ENCODE data around the gene C5orf15.

C5orf15 gene

GRCh38 chr5:133927300-133928180, 40.9 kb downstream of the C5orf15 start:
- TF ChIP-seq POLR2AphosphoS5 (IDR thresholded peaks at IDR 0.05; ENCODE audit: borderline replicate concordance, low read depth, low read length) (no peak), EZH2 (IDR thresholded peaks at IDR 0.05) (no peak), FOXP2 (optimal IDR thresholded peaks at IDR 0.05; ENCODE audit: control extremely low read depth, extremely low read length, insufficient read depth) (no peak)
- Histone ChIP-seq H3K27ac (no peak overlapping the region; the same call in 1 of the 2 replicates), H3K9ac (ENCODE audit: insufficient read length) (no peak overlapping the region), H3K36me3 (ENCODE audit: insufficient read depth, low read length) (no peaks in the 10 kb centered on the region), H3K4me3 (peak overlapping the region; percentile 31; the same call in 1 of the 2 replicates), H3K9me3 (ENCODE audit: low read depth, low read length) (no peaks in the 10 kb centered on the region)
- no peak for DNase-seq (ENCODE audit: low read depth, low spot score)

- Histone ChIP-seq H3K27ac (no peak overlapping the region; the same call in 1 of the 2 replicates), H3K9me3 (ENCODE audit: low read depth, low read length) (no peaks in the 10 kb centered on the region), H3K36me3 (ENCODE audit: insufficient read depth, low read length) (no peaks in the 10 kb centered on the region), H3K9ac (ENCODE audit: insufficient read length) (no peak overlapping the region), H3K4me3 (peak overlapping the region; percentile 31; the same call in 1 of the 2 replicates)
- TF ChIP-seq EZH2 (IDR thresholded peaks at IDR 0.05) (no peak), FOXP2 (optimal IDR thresholded peaks at IDR 0.05; ENCODE audit: control extremely low read depth, extremely low read length, insufficient read depth) (no peak), POLR2AphosphoS5 (IDR thresholded peaks at IDR 0.05; ENCODE audit: borderline replicate concordance, low read depth, low read length) (no peak)
- DNase-seq (ENCODE audit: low read depth, low spot score), result no peak
These were observed 41.7 kb downstream of the C5orf15 start for GRCh38 chr5:133926489-133927299.

- TF ChIP-seq POLR2AphosphoS5 (IDR thresholded peaks at IDR 0.05; ENCODE audit: borderline replicate concordance, low read depth, low read length), result no peak
- no peak for TF ChIP-seq EZH2 (IDR thresholded peaks at IDR 0.05)
- TF ChIP-seq FOXP2 (optimal IDR thresholded peaks at IDR 0.05; ENCODE audit: control extremely low read depth, extremely low read length, insufficient read depth), result no peak
- no peak overlapping the region for H3K27ac ChIP-seq
- H3K4me3 ChIP-seq, result no peak overlapping the region
- H3K9me3 ChIP-seq (ENCODE audit: low read depth, low read length), result no peaks in the 10 kb centered on the region
- H3K9ac ChIP-seq (ENCODE audit: insufficient read length), result no peak overlapping the region
- no peak for DNase-seq (ENCODE audit: low read depth, low spot score)
- no peaks in the 10 kb centered on the region for H3K36me3 ChIP-seq (ENCODE audit: insufficient read depth, low read length)
These were observed 42.4 kb downstream of the C5orf15 start for GRCh38 chr5:133925866-133926488.

- no peak overlapping the region for H3K9ac ChIP-seq (ENCODE audit: insufficient read length)
- TF ChIP-seq POLR2AphosphoS5 (IDR thresholded peaks at IDR 0.05; ENCODE audit: borderline replicate concordance, low read depth, low read length), result no peak
- no peak for DNase-seq (ENCODE audit: low read depth, low spot score)
- H3K4me3 ChIP-seq, result no peak overlapping the region
- no peaks in the 10 kb centered on the region for H3K9me3 ChIP-seq (ENCODE audit: low read depth, low read length)
- no peaks in the 10 kb centered on the region for H3K36me3 ChIP-seq (ENCODE audit: insufficient read depth, low read length)
- no peak overlapping the region for H3K27ac ChIP-seq
These were observed 43.2 kb downstream of the C5orf15 start for GRCh38 chr5:133925269-133925668.

DNA sequence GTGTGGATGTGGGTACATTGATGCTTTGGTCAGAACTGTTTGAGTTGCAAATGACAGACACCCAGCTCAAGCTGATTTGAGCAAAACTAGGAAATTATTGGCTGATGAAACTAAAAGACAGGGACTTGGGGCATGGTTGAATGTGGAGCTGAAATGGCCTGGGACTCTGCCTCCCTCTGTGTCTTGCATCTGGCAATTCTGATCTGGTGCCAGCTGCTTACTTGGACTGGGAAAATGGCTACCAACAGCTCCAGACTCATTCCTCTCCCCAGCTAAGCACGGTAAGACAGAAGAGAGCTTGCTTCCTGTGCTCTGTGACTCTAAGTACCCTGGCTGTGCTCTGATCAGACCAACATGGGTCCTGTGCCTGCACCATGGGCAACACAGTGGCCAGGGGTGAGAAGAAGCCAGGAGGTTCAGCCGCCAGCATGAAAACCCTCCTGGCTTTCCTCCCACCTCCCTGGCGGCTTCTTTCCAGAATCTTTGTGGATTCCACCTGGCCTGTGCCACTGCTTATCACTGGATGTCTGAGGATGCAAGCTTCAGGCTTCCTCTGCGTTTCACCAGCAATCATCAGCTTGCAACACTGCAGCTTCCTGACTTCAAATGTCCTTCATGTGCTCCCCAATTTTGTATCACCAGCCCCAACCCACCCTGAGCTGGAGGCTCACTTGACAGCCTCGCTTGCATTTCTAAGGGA, 44.1 kb downstream of the C5orf15 start:
- no peaks in the 10 kb centered on the region for H3K9me3 ChIP-seq (ENCODE audit: low read depth, low read length)
- no peak overlapping the region for H3K4me3 ChIP-seq
- TF ChIP-seq FOXP2 (optimal IDR thresholded peaks at IDR 0.05; ENCODE audit: control extremely low read depth, extremely low read length, insufficient read depth) (no peak), EZH2 (IDR thresholded peaks at IDR 0.05) (no peak), POLR2AphosphoS5 (IDR thresholded peaks at IDR 0.05; ENCODE audit: borderline replicate concordance, low read depth, low read length) (no peak)
- H3K27ac ChIP-seq, result no peak overlapping the region
- H3K36me3 ChIP-seq (ENCODE audit: insufficient read depth, low read length), result no peaks in the 10 kb centered on the region
- H3K9ac ChIP-seq (ENCODE audit: insufficient read length), result no peak overlapping the region
- no peak for DNase-seq (ENCODE audit: low read depth, low spot score)

DNA sequence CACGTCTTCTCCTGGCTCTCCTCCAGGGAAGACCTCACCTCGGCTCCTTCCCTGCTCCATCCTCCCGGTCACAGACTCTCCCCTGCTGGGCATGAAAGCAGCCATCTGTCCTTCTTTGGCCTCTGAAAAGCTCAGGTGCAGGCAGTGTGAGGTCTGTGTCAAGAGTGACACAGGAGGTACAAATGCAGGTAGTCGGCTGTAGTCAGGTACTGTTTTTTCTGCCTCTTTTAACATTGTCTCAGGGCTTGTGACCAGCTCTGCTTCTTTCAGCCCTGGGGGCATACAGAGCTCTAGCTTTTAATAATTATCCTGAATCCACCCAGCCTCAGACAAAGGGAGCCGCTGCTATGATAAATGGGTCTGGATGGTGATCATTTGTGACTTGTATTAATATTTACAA, 46.4 kb downstream of the C5orf15 start:
- no peak for TF ChIP-seq EZH2 (IDR thresholded peaks at IDR 0.05)
- no peak for TF ChIP-seq POLR2AphosphoS5 (IDR thresholded peaks at IDR 0.05; ENCODE audit: borderline replicate concordance, low read depth, low read length)
- TF ChIP-seq FOXP2 (optimal IDR thresholded peaks at IDR 0.05; ENCODE audit: control extremely low read depth, extremely low read length, insufficient read depth), result no peak
- Histone ChIP-seq H3K36me3 (ENCODE audit: insufficient read depth, low read length) (no peaks in the 10 kb centered on the region), H3K9ac (ENCODE audit: insufficient read length) (no peak overlapping the region), H3K9me3 (ENCODE audit: low read depth, low read length) (no peaks in the 10 kb centered on the region), H3K4me3 (no peak overlapping the region), H3K27ac (no peak overlapping the region)
- DNase-seq (ENCODE audit: low read depth, low spot score), result no peak

DNA sequence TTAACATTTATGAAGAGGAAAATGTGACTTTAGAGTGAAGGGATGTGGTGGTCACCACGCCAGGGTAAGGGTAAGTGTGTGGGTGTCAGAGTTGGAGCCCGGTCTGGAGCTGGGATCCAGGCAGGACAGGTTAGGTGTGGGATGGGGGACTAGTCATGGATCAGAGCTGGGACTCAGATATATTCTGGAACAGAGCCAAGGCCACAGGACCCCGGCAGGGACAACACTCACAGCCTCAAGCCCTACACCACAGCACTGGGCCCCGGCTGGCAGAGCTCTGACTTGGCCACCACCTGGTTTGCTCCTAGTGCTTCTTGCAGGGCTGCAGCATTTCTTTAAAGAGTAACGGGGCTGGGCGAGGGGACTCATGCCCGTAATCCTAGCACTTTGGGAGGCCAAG, 47.4 kb downstream of the C5orf15 start:
- Histone ChIP-seq H3K27ac (no peak overlapping the region), H3K9ac (ENCODE audit: insufficient read length) (no peak overlapping the region), H3K9me3 (ENCODE audit: low read depth, low read length) (no peaks in the 10 kb centered on the region), H3K36me3 (ENCODE audit: insufficient read depth, low read length) (no peaks in the 10 kb centered on the region), H3K4me3 (no peak overlapping the region)
- no peak for TF ChIP-seq EZH2 (IDR thresholded peaks at IDR 0.05)
- TF ChIP-seq FOXP2 (optimal IDR thresholded peaks at IDR 0.05; ENCODE audit: control extremely low read depth, extremely low read length, insufficient read depth), result no peak
- no peak for TF ChIP-seq POLR2AphosphoS5 (IDR thresholded peaks at IDR 0.05; ENCODE audit: borderline replicate concordance, low read depth, low read length)
- DNase-seq (ENCODE audit: low read depth, low spot score), result no peak
